Glutamatergic neuron (in vitro differentiated cells): ENCODE results near the gene RNF11. TPM values are rescaled to one million over a fixed set of nuclear protein-coding genes. Genes with fewer than 3 reads are reported as not detected.

Experiments
- DNase-seq: peaks from one replicate; pipeline ENCODE4 v3.0.0; 2022
- H3K27ac Mint-ChIP-seq: one replicate; pipeline ENCODE4 v1.8.0; 2020; ENCODE audit warnings: mild to moderate bottlenecking, mixed read lengths, inconsistent platforms; ENCODE audit not compliant: unreplicated experiment
- H3K27me3 Mint-ChIP-seq: one replicate; pipeline ENCODE4 v1.8.0; 2020; ENCODE audit warnings: mild to moderate bottlenecking, moderate library complexity, mixed read lengths, inconsistent platforms; ENCODE audit not compliant: unreplicated experiment
- H3K36me3 Mint-ChIP-seq: one replicate; pipeline ENCODE4 v1.8.0; 2020; ENCODE audit warnings: mild to moderate bottlenecking, mixed read lengths, inconsistent platforms; ENCODE audit not compliant: unreplicated experiment
- H3K4me1 Mint-ChIP-seq: one replicate; pipeline ENCODE4 v1.8.0; 2020; ENCODE audit warnings: mild to moderate bottlenecking, low read depth, mixed read lengths, inconsistent platforms; ENCODE audit not compliant: unreplicated experiment
- H3K4me3 Mint-ChIP-seq: one replicate; pipeline ENCODE4 v1.8.0; 2020; ENCODE audit warnings: mild to moderate bottlenecking, mixed read lengths, inconsistent platforms; ENCODE audit not compliant: unreplicated experiment
- H3K9me3 Mint-ChIP-seq: one replicate; pipeline ENCODE4 v1.8.0; 2020; ENCODE audit warnings: mild to moderate bottlenecking, moderate library complexity, mixed read lengths, inconsistent platforms; ENCODE audit not compliant: unreplicated experiment
- total RNA-seq: library from RNA; stranded (reverse); fragmentation: NEBNext Ultra II Directional; extraction: Animal tissue kit (Norgen Biotek cat#: 25700); gene quantifications from one replicate; pipeline ENCODE4 v1.2.1, GENCODE V29; 2021; ENCODE audit not compliant: unreplicated experiment
- TF ChIP-seq, protein P1 (sequence below): fragments of 200-600 bp; sonication (generic); IDR thresholded peaks from one replicate; pipeline ENCODE4 v1.5.0; 2021; ENCODE audit not compliant: partially characterized antibody, unreplicated experiment

RNF11 gene
- total RNA-seq, 1 donor from 2014 or later: 81.6 TPM

DNA sequence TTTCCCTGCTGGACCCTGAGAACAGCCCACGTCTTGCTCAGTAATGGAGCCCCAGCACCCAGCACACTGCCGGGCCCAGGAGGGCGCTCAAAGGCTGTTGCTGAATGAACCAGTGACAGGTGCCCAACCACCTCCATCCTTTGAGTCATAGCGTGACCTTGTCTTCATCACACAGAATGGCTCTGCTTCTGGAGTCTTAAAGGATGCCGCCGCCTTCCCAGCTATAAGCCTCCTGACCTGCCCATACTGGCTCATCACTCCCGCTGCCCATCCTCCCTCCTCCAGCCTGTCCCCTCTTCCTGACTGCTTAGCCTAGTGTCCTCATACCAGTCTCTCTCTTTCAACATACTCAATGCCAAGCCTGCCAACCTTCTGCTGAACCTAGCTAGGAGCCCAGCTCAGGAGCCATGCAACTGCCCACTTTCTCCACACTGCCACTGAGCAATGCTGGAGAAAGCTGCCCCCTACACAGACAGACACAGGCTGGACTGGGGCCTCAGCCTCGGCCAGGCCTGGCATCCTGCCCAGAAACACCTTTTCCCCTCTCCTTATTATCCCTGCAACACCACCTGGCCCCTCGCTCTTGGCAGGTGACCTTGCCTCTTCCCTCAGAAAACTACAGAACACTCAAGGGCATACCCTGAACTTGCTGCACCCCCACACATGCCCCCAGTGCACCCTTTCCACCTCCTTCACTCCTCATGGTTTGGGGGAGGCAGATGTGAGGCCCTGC lies 80.2 kb downstream of the RNF11 start:
- Mint-ChIP-seq H3K9me3 (peaks cover 3% of the 10 kb centered on the region), H3K4me1 (peaks cover 16% of the 10 kb centered on the region), H3K4me3 (no peak overlapping the region), H3K36me3 (peaks cover 5% of the 10 kb centered on the region), H3K27me3 (peaks cover 11% of the 10 kb centered on the region), H3K27ac (no peak overlapping the region)
- no peak for DNase-seq
- TF ChIP-seq, protein P1, sequence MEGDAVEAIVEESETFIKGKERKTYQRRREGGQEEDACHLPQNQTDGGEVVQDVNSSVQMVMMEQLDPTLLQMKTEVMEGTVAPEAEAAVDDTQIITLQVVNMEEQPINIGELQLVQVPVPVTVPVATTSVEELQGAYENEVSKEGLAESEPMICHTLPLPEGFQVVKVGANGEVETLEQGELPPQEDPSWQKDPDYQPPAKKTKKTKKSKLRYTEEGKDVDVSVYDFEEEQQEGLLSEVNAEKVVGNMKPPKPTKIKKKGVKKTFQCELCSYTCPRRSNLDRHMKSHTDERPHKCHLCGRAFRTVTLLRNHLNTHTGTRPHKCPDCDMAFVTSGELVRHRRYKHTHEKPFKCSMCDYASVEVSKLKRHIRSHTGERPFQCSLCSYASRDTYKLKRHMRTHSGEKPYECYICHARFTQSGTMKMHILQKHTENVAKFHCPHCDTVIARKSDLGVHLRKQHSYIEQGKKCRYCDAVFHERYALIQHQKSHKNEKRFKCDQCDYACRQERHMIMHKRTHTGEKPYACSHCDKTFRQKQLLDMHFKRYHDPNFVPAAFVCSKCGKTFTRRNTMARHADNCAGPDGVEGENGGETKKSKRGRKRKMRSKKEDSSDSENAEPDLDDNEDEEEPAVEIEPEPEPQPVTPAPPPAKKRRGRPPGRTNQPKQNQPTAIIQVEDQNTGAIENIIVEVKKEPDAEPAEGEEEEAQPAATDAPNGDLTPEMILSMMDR: no peak

DNA sequence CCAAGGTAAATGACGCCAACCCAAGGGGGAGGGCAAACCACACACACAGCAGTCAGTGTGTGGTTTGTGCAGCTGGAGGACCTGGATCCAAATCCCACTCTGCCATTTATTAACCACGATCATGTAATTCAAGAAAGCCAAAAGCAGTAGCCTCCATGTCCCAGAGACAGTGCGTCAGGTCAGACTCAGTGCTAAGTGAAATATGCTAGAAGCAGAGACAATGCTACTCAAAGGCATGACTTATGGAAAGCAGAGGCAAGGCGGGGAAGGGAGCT lies 80.7 kb downstream of the RNF11 start:
- Mint-ChIP-seq H3K27ac (no peak overlapping the region), H3K36me3 (peaks cover 5% of the 10 kb centered on the region), H3K4me1 (peaks cover 16% of the 10 kb centered on the region), H3K27me3 (peaks cover 11% of the 10 kb centered on the region), H3K4me3 (no peak overlapping the region), H3K9me3 (peaks cover 3% of the 10 kb centered on the region)
- DNase-seq: no peak
- TF ChIP-seq, protein P1: no peak

DNA sequence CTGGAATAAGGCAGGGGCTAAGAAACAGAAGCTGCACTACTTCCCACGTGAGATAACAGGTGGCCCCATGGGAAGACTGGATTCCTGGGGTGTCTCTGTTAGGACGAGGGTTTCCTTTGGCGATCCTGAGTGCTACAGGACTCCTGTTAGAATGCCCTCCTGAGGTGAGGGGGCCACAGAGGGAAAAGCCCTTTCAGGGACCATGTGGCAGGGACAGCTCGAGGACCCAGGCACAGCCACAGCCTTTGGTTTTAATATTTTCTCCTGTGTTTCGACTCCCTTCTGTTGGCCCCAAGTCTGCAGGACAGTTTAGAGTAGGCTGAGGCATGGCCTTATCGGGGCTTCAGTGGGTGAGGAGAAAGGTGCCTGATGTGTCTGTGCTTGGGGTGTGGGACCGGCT lies 81.7 kb downstream of the RNF11 start:
- DNase-seq: no peak
- peaks cover 3% of the 10 kb centered on the region for H3K9me3 Mint-ChIP-seq

DNA sequence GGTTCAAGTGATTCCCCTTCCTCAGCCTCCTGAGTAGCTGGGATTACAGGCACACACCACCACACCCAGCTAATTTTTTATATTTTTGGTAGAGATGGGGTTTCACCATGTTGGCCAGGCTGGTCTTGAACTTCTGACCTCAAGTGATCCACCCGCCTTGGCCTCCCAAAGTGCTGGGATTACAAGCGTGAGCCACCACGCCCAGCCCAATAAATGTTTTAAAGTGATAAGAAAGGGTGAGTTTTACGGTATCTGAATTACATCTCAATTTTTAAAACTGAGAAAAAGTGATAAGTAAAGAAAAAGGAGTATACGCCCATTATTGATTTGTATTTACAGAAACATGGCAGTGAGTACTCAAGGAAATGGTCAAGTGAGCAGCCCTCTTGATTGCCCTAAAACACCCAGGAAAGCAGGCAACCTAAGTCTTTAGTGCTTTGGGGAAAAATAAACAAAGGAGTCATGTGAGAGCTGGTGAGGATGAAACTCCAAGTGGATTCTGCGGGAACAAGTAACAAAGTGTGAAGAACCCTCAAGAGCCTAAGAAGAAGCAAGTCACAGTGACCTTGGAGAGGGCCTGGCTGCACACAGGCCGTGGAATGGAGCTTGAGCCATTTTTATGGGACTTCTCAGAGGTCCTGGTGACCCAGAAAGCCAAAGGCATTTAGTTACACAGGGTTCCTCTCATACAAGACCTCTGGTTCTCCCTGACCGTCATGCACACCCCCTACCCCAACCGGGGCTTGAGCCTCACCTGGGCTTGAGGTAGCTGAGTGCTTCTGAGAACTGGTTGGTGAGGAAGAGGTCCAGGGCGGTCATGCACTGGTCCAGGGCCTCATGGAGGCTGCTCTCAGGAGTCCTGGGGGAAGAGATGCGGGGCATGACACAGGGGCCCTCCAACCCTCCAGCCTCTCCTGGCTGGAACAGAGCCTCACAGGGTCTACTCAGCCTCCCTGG lies 85.2 kb downstream of the RNF11 start:
- H3K27ac Mint-ChIP-seq: no peak overlapping the region
- peaks cover 3% of the 10 kb centered on the region for H3K9me3 Mint-ChIP-seq
- DNase-seq: no peak
- no peak overlapping the region for H3K4me3 Mint-ChIP-seq
- H3K27me3 Mint-ChIP-seq: peaks cover 6% of the 10 kb centered on the region
- TF ChIP-seq, protein P1: no peak
- peaks cover 5% of the 10 kb centered on the region for H3K36me3 Mint-ChIP-seq
- no peaks in the 10 kb centered on the region for H3K4me1 Mint-ChIP-seq

More for the DNA sequence above, 81.7 kb downstream of the RNF11 start:
- TF ChIP-seq, protein P1: no peak
- no peak overlapping the region for H3K4me3 Mint-ChIP-seq
- peaks cover 10% of the 10 kb centered on the region for H3K4me1 Mint-ChIP-seq
- H3K36me3 Mint-ChIP-seq: peaks cover 5% of the 10 kb centered on the region
- no peak overlapping the region for H3K27ac Mint-ChIP-seq
- H3K27me3 Mint-ChIP-seq: peaks cover 9% of the 10 kb centered on the region

DNA sequence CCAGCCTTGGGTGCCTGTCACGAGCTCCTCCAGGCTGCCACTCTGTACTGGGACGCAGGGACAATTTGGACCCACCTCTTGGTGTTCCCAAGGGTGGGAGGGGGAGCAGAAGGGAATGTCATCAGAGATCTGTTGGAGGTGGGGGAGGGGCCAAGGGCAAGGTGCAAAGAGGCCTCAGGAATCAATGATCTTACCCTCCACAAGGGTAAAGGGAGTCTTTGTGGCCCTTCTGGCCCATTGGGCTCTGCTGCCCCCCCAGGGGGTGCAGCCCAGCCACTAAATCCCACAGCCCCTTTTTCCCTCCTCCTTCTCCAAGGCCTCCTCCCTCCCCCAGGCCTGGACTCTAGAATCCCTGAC lies 85.8 kb downstream of the RNF11 start:
- Mint-ChIP-seq H3K9me3 (peaks cover 3% of the 10 kb centered on the region), H3K36me3 (peaks cover 2% of the 10 kb centered on the region), H3K4me3 (no peak overlapping the region), H3K27ac (no peak overlapping the region), H3K27me3 (peaks cover 3% of the 10 kb centered on the region), H3K4me1 (no peaks in the 10 kb centered on the region)
- TF ChIP-seq, protein P1: no peak
- DNase-seq: no peak
